GM18499 (cell line): ENCODE data around the gene NR2F1-AS1.
"Not testable (repeated sequence)": the region's sequence is repeated elsewhere in the genome, so short reads cannot be mapped to it uniquely, and the experiment has no call there.

Experiments
- ATAC-seq: cut with Tn5 transposase; IDR thresholded peaks from one replicate; pipeline ENCODE4 v1.9.1; 2021; ENCODE audit warnings: moderate number of reproducible peaks; ENCODE audit not compliant: insufficient read depth, unreplicated experiment

NR2F1-AS1 gene

GRCh38 chr5:93403141-93403928 lies 177.7 kb downstream of the NR2F1-AS1 start:
- ATAC-seq: no peak

- no peak for ATAC-seq
Observed at GRCh38 chr5:93402451-93402850, 178.6 kb downstream of the NR2F1-AS1 start.

- ATAC-seq: no peak
Observed at GRCh38 chr5:93401634-93402213, 179.3 kb downstream of the NR2F1-AS1 start.

GRCh38 chr5:93399675-93400074 lies 181.3 kb downstream of the NR2F1-AS1 start:
- ATAC-seq: no peak

- ATAC-seq: no peak
Observed at GRCh38 chr5:93395971-93396379, 185.0 kb downstream of the NR2F1-AS1 start.

- no peak for ATAC-seq
Observed at GRCh38 chr5:93395010-93395409, 186.0 kb downstream of the NR2F1-AS1 start.

GRCh38 chr5:93394301-93394700 lies 186.7 kb downstream of the NR2F1-AS1 start:
- ATAC-seq: no peak

GRCh38 chr5:93391169-93391568 lies 189.8 kb downstream of the NR2F1-AS1 start:
- ATAC-seq: not testable (repeated sequence)

GRCh38 chr5:93385655-93386054 lies 195.4 kb downstream of the NR2F1-AS1 start:
- ATAC-seq: no peak

- no peak for ATAC-seq
Observed at GRCh38 chr5:93384995-93385394, 196.0 kb downstream of the NR2F1-AS1 start.

GRCh38 chr5:93384026-93384425 lies 197.0 kb downstream of the NR2F1-AS1 start:
- ATAC-seq: no peak

- ATAC-seq: no peak
Observed at GRCh38 chr5:93382188-93382825, 198.7 kb downstream of the NR2F1-AS1 start.

- no peak for ATAC-seq
Observed at GRCh38 chr5:93381057-93381456, 200.0 kb downstream of the NR2F1-AS1 start.

- ATAC-seq: no peak
Observed at GRCh38 chr5:93378073-93378472, 202.9 kb downstream of the NR2F1-AS1 start.

GRCh38 chr5:93371893-93372292 lies 209.1 kb downstream of the NR2F1-AS1 start:
- no peak for ATAC-seq

- no peak for ATAC-seq
Observed at GRCh38 chr5:93364378-93364777, 216.6 kb downstream of the NR2F1-AS1 start.

GRCh38 chr5:93360436-93361088 lies 220.5 kb downstream of the NR2F1-AS1 start:
- no peak for ATAC-seq

GRCh38 chr5:93359960-93360305 lies 221.1 kb downstream of the NR2F1-AS1 start:
- no peak for ATAC-seq
